HFFc6 (cell line): ENCODE results near the gene UGDH. TPM values are rescaled to one million over a fixed set of nuclear protein-coding genes. Genes with fewer than 3 reads are reported as not detected.
"Not testable (repeated sequence)": the region's sequence is repeated elsewhere in the genome, so short reads cannot be mapped to it uniquely, and the experiment has no call there.

Experiments used
- DNase-seq: peaks from one replicate; pipeline ENCODE4 v3.0.0-alpha.2; 2018
- H3K27ac Mint-ChIP-seq: 2 replicates; pipeline ENCODE4 v1.8.0; 2020; ENCODE audit warnings: mild to moderate bottlenecking, mixed read lengths
- H3K27me3 Mint-ChIP-seq: 2 replicates; pipeline ENCODE4 v1.8.0; 2021; ENCODE audit warnings: mild to moderate bottlenecking, moderate library complexity, mixed read lengths; ENCODE audit not compliant: insufficient read depth
- H3K36me3 Mint-ChIP-seq: 2 replicates; pipeline ENCODE4 v1.8.0; 2021; ENCODE audit warnings: low read depth, mixed read lengths
- H3K4me1 Mint-ChIP-seq: 2 replicates; pipeline ENCODE4 v1.8.0; 2020; ENCODE audit warnings: low read depth, mixed read lengths
- H3K4me3 Mint-ChIP-seq: 2 replicates; pipeline ENCODE4 v1.8.0; 2020; ENCODE audit warnings: mild to moderate bottlenecking, moderate library complexity, mixed read lengths
- H3K9me3 Mint-ChIP-seq: 2 replicates; pipeline ENCODE4 v1.8.0; 2020; ENCODE audit warnings: mild to moderate bottlenecking, mixed read lengths
- total RNA-seq, 6 experiments: library from RNA; stranded (reverse); fragmentation: NEBNext Ultra II Directional; extraction: Animal tissue kit (Norgen Biotek cat#: 25700); gene quantifications; 2 replicates in 1 of 6; 3 replicates in 5 of 6; pipeline ENCODE4 v1.2.3, GENCODE V29; 2021
- TF ChIP-seq, protein P1 (sequence below): fragments of 200-600 bp; sonication (generic); IDR thresholded peaks from 2 replicates; pipeline ENCODE4 v1.5.0; 2021; ENCODE audit warnings: antibody characterized with exemption, mild to moderate bottlenecking

The UGDH gene
- total RNA-seq, 6 experiments from 2014 or later = 97.1 to 169 (median 158) TPM

DNA sequence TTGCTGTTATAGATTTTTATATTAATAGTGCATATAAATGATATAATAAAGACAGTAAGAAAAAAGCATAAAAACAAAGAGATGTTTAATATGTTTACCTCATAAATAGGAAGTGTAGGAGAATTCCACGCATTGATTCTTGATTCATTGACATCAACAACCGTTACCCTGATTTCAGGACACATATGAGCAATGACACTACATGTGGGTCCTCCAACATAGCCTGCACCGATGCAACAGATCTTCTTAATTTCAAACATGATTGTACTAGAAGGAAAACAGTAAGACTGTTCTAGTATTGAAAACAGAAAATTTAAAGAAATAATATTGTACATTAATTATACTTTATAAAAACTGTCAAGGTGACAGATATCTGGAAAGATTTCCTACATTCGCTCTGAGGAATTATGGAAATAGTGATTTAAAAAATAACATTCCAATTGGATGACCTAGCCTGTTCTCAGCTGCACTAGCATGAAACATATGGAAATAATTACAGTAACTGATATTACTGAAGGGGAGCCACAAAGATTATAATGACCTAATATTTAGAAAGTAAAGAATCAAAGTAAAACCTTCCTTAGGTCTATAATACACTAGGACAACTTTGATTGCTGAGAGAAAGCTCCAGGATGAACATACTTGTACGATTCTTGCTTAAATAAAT, 5.9 kb downstream of the UGDH start:
- Mint-ChIP-seq H3K9me3 (no peaks in the 10 kb centered on the region), H3K4me3 (peak overlapping the region; percentile 69), H3K27me3 (no peaks in the 10 kb centered on the region), H3K4me1 (peaks cover 45% of the 10 kb centered on the region), H3K27ac (peak overlapping the region; percentile 85), H3K36me3 (peaks cover 24% of the 10 kb centered on the region)
- TF ChIP-seq, protein P1, sequence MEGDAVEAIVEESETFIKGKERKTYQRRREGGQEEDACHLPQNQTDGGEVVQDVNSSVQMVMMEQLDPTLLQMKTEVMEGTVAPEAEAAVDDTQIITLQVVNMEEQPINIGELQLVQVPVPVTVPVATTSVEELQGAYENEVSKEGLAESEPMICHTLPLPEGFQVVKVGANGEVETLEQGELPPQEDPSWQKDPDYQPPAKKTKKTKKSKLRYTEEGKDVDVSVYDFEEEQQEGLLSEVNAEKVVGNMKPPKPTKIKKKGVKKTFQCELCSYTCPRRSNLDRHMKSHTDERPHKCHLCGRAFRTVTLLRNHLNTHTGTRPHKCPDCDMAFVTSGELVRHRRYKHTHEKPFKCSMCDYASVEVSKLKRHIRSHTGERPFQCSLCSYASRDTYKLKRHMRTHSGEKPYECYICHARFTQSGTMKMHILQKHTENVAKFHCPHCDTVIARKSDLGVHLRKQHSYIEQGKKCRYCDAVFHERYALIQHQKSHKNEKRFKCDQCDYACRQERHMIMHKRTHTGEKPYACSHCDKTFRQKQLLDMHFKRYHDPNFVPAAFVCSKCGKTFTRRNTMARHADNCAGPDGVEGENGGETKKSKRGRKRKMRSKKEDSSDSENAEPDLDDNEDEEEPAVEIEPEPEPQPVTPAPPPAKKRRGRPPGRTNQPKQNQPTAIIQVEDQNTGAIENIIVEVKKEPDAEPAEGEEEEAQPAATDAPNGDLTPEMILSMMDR = no peak
- DNase-seq = peak; percentile 74

DNA sequence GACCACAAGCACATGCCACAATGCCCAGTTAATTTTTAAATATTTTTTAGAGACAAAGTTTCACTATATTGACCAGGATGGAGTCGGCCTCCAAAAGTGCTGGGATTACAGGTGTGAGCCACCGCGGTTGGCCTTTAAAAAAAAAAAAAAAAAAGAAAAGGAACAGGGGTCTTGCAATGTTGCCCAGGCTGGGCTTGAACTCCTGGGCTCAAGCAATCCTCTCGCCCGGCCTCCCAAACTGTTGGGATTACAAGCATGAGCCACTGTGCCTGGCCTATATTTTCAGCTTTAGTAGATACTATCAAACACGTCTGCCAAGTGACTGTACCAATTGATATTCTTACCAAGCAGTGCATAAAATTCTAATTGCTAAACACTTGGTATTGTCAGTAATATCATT, 8.8 kb downstream of the UGDH start:
- Mint-ChIP-seq H3K4me3 (no peak overlapping the region), H3K9me3 (no peaks in the 10 kb centered on the region), H3K4me1 (peaks cover 32% of the 10 kb centered on the region), H3K36me3 (peaks cover 22% of the 10 kb centered on the region), H3K27me3 (no peaks in the 10 kb centered on the region), H3K27ac (no peak overlapping the region)
- no peak for DNase-seq
- TF ChIP-seq, protein P1 = no peak

DNA sequence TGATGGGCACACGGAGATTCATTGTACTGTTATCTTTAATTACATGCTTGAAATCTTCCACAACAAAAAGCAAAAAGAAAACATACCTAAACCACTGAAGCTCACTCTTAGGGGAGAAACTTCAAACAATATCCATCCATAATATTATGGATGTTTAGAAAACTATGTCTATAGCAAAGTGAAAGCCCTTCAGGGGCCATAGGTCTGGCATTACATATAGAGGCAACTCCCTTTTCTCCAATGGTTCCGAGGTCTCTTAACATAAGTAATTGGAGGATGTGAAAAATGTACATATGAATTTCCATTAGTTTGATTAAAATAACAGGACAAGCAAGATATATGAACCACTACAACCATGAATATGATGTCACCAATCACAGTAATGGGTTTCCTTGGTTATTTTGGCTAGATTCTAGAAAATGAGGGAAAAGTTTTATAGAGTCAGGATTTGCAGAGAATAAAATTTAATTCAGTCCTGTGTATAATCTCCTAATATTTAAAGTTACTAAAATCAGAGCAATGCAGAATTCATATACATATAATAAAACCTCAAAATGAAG, 10.8 kb downstream of the UGDH start:
- DNase-seq = no peak
- H3K36me3 Mint-ChIP-seq = peaks cover 23% of the 10 kb centered on the region
- no peak overlapping the region for H3K4me3 Mint-ChIP-seq
- TF ChIP-seq, protein P1 = no peak
- no peaks in the 10 kb centered on the region for H3K27me3 Mint-ChIP-seq
- H3K9me3 Mint-ChIP-seq = no peaks in the 10 kb centered on the region
- peak overlapping the region; percentile 74 for H3K27ac Mint-ChIP-seq
- peaks cover 14% of the 10 kb centered on the region for H3K4me1 Mint-ChIP-seq

DNA sequence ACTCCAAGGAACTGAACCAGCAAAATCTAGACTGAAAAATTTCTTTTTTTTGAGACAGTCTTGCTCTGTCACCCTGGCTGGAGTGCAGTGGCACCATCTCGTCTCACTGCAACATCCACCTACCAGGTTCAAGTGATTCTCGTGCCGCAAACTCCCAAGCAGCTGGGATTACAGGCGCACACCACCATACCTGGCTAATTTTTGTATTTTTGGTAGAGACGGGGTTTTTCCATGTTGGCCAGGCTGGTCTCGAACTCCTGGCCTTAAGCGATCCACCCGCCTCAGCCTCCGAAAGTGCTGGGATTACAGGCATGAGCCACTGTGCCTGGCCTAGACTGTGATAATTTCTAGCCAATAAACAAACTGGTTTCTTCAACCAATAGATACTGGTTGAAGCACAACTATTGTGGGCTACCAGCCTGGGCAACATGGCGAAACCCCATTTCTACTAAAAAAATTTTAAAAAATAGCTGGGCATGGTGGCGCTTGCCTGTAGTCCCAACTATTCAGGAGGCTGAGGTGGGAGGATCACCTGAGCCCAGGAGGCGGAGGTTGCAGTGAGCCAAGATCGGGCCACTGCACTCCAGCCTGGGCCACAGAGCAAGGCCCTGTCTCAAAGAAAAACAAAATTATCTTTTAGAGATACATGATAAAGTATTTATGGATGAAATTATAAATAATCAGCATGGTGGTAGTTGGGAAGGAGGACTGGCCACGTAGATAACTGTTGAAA, 11.4 kb downstream of the UGDH start:
- not testable (repeated sequence) for H3K27me3 Mint-ChIP-seq, H3K4me3 Mint-ChIP-seq, DNase-seq, H3K9me3 Mint-ChIP-seq, H3K4me1 Mint-ChIP-seq
- peaks cover 19% of the 10 kb centered on the region for H3K36me3 Mint-ChIP-seq
- peak overlapping the region; percentile 97 for H3K27ac Mint-ChIP-seq

DNA sequence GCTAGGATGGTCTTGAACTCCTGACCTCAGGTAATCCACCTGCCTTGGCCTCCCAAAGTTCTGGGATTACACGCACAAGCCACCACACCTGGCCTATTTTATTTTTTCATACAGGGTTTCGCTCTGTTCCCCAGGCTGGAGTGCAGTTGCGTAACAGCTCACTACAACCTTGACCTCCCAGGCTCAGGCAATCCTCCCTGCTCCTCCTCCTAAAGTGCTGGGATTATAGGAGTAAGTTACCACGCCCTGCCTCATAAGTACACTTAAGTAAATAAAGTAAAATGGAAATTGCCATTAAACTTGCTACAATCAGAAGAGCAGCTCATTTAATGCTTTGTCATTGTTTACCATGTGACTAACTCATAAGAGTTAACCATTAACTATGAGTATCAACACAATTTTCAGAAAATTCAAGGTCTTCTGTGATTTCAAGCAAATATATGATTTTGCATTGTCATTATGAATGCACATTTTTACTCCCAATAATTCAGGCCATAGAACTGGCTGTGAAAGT, 12.3 kb downstream of the UGDH start:
- Mint-ChIP-seq H3K4me3 (peak overlapping the region; percentile 36; the same call in 1 of the 2 replicates), H3K36me3 (peaks cover 23% of the 10 kb centered on the region), H3K27me3 (no peaks in the 10 kb centered on the region), H3K4me1 (peaks cover 6% of the 10 kb centered on the region), H3K9me3 (no peaks in the 10 kb centered on the region), H3K27ac (peak overlapping the region; percentile 97)
- DNase-seq = peak; percentile 34
- TF ChIP-seq, protein P1 = no peak

DNA sequence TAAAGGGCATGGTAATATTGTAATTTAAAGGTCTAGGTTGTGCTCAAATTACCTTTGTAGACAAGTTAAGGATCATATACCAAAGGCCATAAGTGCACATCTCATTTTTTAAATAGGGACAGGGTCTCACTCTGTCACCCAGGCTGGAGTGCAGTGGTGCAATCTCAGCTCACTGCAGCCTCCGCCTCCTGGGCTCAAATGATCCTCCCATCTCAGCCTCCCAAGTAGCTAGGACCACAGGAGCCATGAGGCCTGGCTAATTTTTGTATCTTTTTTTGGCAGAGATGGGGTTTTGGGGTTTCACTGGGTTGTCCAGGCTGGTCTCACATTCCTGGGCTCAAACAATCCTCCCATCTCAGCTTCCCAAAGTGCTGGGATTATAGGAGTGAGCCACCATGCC, 13.0 kb downstream of the UGDH start:
- not testable (repeated sequence) for H3K27me3 Mint-ChIP-seq, H3K27ac Mint-ChIP-seq, H3K4me1 Mint-ChIP-seq, H3K9me3 Mint-ChIP-seq, DNase-seq, H3K4me3 Mint-ChIP-seq
- peaks cover 28% of the 10 kb centered on the region for H3K36me3 Mint-ChIP-seq
